NCI-H748 (cell line): ENCODE data around the gene GLYATL3.
A peak's percentile ranks its signal among the peaks of the same experiment; 100 is the strongest.

ENCODE experiments used
- DNase-seq: peaks from one replicate; lab custom pipeline; 2025; ENCODE audit not compliant: unreplicated experiment; lab: John Stamatoyannopoulos, UW

The GLYATL3 gene

DNA sequence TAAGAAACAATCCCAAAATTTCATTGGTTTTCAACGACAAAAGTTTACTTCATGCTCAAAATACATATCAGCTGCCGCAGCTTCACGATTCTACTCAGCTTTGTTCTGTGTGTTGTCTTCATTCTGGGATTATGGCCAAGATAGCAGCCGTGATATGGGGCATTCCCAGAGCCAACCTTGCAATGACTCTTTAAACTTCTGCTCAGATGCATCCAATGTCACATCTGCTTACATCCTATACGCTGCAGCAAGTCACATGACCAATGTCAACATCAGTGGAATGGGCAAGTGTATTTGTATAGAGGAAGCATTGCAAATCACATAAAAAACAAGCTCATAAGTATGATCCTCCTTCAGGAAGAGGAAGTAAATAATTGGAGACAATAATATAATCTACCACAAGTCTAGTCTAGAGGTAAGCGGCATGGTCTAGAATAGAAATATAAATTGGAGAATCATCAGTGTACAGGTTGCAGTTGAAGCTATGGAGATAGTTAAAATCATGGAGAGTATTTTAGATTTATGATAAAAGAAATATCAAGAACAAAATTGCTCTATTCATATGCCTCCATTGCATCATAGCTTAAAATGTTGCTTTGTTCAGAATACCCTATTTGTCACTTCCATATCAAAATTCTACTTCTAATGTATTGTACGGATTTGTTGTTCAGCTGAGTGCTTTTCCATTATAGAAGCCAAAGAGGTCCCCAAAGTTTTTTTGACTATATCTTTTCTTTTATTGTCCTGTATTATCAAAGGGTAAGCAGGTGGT lies 43.5 kb downstream of the GLYATL3 start:
- peak; percentile 18 for DNase-seq

- DNase-seq, result no peak
These were observed 46.6 kb downstream of the GLYATL3 start for GRCh38 chr6:49546331-49546730.

DNA sequence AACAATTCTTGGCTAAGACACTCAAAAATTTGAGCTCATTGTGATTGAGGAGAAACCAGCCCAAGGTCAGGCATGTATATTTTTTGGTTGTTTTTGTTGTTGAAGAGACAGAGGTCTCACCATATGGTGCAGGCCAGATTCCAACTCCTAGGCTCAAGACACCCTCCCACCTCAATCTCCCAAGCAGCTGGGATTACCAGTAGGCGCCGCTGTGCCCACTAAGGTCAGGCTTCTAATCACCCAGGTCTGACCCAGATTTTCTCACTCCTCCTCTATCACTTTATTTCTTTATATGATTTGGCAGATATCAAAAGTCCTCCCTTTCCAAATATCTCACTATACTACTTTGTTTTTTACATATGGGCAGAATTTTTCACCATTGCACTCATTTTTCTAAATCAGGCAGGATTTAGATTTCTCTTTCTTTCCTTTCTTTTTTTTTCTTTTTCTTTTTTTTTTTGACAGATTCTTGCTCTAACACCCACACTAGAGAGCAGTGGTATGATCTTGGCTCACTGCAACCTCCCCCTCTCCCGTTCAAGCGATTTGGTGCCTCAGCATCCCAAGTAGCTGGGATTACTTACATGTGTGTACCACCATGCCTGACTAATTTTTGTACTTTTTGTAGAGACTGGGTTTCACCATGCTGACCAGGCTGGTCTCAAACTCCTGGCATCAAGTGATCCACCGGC lies 49.0 kb downstream of the GLYATL3 start:
- DNase-seq, result no peak

GRCh38 chr6:49549691-49550491 lies 50.2 kb downstream of the GLYATL3 start:
- DNase-seq, result no peak

DNA sequence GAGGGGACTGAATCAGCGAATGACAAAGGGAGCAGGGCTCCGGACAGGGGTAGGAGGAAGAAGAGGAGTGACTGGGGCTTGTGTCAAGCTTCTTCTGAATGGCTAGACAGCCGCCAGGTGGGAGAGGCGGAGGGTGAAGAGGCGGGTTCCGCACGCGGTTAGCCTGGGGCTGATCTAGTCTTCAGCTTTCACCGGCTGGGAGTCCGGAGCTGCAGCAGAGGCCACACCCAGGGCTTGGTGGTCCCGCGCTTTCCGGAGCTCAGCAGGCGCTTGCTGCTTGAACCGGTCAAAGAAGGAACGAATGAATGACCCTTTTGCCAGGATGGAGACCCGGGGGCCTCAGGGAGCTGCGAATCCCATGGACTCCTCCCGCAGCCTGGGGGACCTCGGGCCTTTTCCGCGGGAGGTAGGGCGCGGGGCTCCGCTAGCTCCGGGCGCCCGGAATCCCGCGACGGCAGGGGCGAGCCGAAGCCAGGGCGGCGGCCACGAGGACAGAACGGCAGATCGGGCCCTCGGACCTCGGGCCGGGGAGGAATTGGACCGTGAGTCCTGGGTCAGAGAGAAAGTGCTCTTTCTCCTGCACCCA lies 50.9 kb downstream of the GLYATL3 start, which contains the start of gene C6orf141:
Gene C6orf141, plus strand, starts transcription at position 177 of the 586 bp plus-strand sequence. Its CDS starts 125 bp downstream, at position 302.
- DNase-seq, result peak; percentile 95

DNA sequence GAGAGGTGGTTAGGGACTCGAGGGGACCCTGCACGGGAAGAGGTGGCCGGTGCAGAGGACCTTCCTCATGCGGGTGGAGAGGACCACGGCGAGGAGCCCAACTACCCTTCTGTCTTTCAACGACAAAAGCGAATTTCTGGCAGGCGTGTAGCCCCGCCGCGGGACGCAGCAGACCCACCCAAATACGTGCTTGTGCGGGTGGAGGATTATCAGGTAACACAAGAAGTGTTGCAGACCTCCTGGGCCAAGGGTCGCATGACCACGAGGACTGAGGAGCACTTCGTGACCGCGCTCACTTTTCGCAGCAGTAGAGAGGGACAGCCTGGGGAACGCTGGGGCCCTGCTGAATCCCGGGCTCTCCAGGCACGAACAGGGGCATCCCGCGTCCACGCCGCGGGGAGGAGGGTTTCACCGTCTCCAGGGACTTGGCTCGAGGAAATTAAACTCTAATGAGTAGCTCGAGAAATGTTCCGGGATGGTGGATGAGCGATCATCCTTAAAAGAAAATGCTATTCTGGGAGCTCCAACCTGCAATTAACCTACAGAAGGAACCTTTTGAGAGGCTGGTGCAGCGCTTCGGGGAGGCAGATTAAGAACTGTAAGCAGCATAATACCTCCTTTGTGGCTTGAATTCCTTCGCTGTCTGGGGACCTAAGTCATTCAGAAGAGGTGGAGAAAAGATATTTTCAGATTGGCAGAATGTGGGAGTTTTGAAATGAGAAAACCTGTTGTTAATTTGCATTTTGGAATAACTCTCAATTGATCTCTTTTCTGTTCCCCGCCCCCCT lies 51.5 kb downstream of the GLYATL3 start:
- DNase-seq, result peak; percentile 70

DNA sequence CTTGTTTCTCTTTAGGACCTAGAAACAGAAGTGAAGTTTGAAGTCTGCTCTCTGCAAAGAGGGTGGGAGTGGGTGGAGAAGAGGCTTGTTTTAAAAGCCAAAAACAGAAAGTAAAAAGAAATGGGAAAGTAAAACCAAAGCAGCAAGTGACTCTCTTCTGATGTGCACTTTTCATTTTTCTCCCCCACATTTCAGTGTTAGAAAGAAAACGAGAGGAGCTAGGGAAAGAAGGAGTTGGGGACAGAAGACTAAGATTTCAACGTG lies 52.1 kb downstream of the GLYATL3 start:
- DNase-seq, result no peak

- DNase-seq, result no peak
These were observed 52.9 kb downstream of the GLYATL3 start for GRCh38 chr6:49552596-49552995.

- no peak for DNase-seq
These were observed 53.7 kb downstream of the GLYATL3 start for GRCh38 chr6:49553384-49553783.

GRCh38 chr6:49555951-49556350 lies 56.2 kb downstream of the GLYATL3 start:
- DNase-seq, result no peak

GRCh38 chr6:49556429-49556837 lies 56.7 kb downstream of the GLYATL3 start:
- DNase-seq, result peak; percentile 92

DNA sequence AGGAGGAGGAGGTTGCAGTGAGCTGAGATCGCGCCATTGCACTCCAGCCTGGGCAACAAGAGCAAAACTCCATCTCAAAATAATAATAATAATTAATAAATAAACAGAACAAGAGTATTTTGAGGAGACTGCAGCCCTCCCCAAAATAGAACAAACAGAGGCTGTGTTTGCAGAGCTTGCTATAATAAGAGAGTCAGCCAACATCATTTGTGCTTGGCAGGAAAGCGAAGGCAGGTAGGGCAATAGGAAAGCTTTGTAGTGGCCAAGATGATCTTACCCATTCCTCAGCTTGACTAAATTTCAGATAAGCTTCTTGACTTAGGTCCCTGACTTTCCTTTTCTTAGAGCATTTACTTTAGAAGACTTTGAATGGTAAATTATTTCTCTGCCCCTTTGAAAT lies 57.5 kb downstream of the GLYATL3 start:
- DNase-seq, result peak; percentile 11

- no peak for DNase-seq
These were observed 58.5 kb downstream of the GLYATL3 start for GRCh38 chr6:49558238-49558637.

- DNase-seq, result no peak
These were observed 63.5 kb downstream of the GLYATL3 start for GRCh38 chr6:49563006-49563886.

- no peak for DNase-seq
These were observed 64.8 kb downstream of the GLYATL3 start for GRCh38 chr6:49564552-49564951.

- no peak for DNase-seq
These were observed 65.5 kb downstream of the GLYATL3 start for GRCh38 chr6:49565261-49565660.

DNA sequence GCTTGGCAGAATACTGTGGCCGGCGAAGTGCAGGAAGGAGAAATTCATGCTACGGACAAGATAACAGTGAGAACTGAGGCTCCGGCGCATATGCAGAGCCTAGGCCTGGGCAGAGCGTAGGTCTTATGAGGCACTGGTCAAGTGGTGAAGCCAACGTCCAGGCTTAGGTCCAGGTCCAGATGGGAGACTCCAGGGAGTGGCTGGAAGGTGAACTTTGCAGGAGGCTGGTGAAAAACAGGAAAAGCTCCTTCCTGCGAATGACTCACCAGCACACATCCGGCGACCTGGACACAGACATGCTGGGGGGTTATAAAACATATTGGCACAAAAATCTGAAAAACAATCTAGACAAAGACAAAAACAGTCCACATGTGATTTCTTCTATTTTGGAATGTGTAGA lies 66.1 kb downstream of the GLYATL3 start:
- no peak for DNase-seq

DNA sequence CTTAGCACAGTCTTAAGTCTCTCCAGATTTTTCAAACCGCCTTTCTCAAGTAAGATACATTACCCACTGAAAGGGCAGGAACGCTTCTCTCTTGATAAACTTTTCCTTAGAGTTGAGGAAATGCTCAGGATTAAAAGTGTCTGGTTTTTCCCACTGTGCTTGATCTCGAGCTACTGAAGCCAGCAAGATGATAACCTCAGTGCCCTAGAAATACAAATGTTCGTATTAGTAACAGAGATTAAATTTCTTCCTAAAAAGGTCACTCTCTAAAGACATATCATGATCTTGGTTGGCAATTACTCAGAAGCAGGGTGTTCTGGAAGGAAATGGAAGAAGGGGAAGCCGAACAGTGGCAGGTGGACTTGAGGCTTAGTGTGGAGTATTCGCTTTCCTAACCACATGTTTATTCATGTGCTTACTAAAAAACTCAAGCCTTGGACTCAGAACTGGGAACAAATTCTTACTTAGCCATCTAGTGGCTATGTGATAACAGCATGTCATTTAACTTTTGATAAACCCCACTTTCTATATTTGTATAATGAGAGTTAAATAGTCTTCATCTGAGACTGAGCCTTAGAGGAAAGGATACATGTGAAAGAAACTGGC lies 70.9 kb downstream of the GLYATL3 start:
- DNase-seq, result no peak

- no peak for DNase-seq
These were observed 76.9 kb downstream of the GLYATL3 start for GRCh38 chr6:49576618-49577017.
